ENCODE data around the gene ROM1.
A peak's percentile ranks its signal among the peaks of the same experiment; 100 is the strongest.
"Not testable (repeated sequence)": the region's sequence is repeated elsewhere in the genome, so short reads cannot be mapped to it uniquely, and the experiment has no call there.

ROM1 gene

DNA sequence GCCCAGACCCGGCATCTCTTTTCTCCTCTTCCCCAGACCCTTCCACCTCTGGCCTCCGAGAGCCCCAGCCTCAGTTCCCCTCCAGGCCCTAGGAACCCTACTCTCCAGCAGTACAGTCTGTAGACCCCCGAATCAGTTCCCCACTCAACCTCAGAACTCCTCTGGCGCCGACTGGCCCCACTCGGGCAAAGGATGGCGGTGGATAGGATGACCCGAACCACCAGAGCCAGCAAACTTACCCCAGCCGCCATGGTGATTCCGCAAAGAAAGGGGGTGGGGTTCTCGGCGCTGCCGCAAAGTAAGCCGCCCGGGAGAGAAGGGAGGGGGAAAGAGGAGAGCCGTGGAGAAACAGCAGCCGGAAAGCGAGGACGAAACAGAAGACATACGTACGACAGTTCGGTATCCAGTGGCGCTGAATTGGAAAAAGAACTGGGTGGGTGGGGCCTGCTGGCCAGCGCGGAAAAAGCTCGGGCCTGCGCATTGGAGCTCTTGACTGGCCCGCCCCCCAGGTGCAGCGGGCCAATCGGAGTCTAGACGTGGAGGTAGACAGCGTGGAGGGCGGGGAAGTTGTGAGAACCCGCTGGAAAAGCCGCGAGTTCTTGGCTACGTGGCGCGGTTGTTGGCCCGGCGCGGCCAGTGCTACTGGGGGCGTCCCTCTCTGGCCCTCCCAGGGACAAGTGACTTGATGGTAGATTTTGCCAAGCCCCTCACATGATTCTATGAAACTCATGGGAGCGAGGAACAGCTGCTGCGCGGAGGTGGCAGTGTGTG is 39.3 kb upstream of the ROM1 start, which contains the start of gene EEF1G:
TSS of gene EEF1G (minus strand) at position 300 of the 771 bp plus-strand sequence. CDS start at position 251, 49 bp downstream.
- peaks cover 49% of the 10 kb centered on the region for H3K36me3 ChIP-seq (ENCODE audit: control insufficient read depth, insufficient read depth, low read length)
- no peaks in the 10 kb centered on the region for H3K27me3 ChIP-seq (ENCODE audit: control insufficient read depth, insufficient read depth, low read length, poor library complexity, severe bottlenecking)
- H3K4me3 ChIP-seq (ENCODE audit: insufficient read depth, low read depth, low read length): peak within 1 kb of the TSS; percentile 93
- 0% methylated on average over 46 of the region's 46 CpGs for WGBS, 2 experiments
- peak within 1 kb of the TSS; percentile 75 for H3K27ac ChIP-seq (ENCODE audit: insufficient read depth, low read depth, low read length, poor library complexity, severe bottlenecking)
- no peaks in the 10 kb centered on the region for H3K9me3 ChIP-seq (ENCODE audit: control insufficient read depth, low read length)
- H3K4me1 ChIP-seq (ENCODE audit: control insufficient read depth, insufficient read depth, low read length): peaks cover 8% of the 10 kb centered on the region

DNA sequence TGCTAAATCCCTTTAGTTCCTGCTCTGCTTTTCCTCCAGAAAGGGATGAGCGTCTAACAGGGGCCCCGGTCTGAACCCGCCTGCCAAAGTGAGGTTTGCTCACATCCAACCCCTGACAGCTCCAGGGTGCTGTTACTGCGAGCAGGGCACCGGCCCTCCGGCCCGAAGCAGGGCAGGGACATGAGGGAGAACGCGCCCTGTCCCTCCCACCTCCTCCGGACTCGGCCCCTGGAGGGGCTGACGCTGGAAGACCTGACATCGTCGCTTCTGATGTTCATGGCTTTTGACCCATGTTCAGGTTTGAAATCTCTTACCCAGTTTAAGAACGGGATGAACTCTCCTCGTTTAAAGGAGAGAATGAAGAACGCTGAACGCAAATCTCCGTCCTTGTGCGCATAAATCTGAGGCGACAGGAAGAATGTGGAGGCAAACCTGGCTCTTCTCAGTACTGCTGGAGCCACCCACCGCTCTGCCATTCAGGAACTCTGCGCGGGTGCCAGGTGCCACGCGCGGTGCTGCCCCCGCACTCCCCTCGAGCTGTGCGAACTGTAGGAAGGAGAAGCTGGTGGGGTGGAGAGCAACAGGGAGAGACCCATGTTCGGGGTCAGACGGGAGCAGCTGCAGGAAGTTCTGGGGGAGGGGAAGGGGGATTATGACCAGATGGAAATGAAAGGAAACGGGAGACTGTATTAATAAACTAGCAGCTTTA is 38.5 kb upstream of the ROM1 start:
- Histone ChIP-seq H3K4me3 (ENCODE audit: insufficient read depth, low read depth, low read length) (peak overlapping the region; percentile 63), H3K27ac (ENCODE audit: insufficient read depth, low read depth, low read length, poor library complexity, severe bottlenecking) (peak overlapping the region; percentile 70), H3K4me1 (ENCODE audit: control insufficient read depth, insufficient read depth, low read length) (peaks cover 8% of the 10 kb centered on the region), H3K27me3 (ENCODE audit: control insufficient read depth, insufficient read depth, low read length, poor library complexity, severe bottlenecking) (no peaks in the 10 kb centered on the region), H3K9me3 (ENCODE audit: control insufficient read depth, low read length) (no peaks in the 10 kb centered on the region), H3K36me3 (ENCODE audit: control insufficient read depth, insufficient read depth, low read length) (peaks cover 48% of the 10 kb centered on the region)
- WGBS, 2 experiments: 14% methylated on average over 33 of the region's 33 CpGs

DNA sequence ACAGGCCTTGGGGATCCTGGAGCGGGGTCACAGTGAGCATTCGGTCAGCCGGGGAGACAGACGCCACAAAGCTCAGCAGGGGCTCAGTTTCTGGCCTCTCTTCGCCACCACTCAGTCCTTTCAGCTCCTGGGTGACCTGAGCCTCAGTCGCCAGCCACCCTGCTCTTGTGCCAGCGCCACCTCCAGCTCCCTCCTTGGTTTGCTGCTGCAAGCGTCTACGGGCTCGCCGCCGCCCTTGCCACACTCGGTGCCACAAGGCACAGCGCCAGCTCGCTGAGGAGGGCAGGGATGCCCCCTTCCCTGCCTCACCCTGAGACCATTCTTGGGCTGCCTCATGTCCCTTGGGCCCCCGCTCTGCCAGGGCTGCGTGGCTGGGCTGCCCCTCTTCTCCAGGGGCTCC is 37.9 kb upstream of the ROM1 start:
- Histone ChIP-seq H3K4me3 (ENCODE audit: insufficient read depth, low read depth, low read length) (no peak overlapping the region), H3K9me3 (ENCODE audit: control insufficient read depth, low read length) (no peaks in the 10 kb centered on the region), H3K36me3 (ENCODE audit: control insufficient read depth, insufficient read depth, low read length) (peaks cover 46% of the 10 kb centered on the region), H3K4me1 (ENCODE audit: control insufficient read depth, insufficient read depth, low read length) (peaks cover 8% of the 10 kb centered on the region), H3K27me3 (ENCODE audit: control insufficient read depth, insufficient read depth, low read length, poor library complexity, severe bottlenecking) (no peaks in the 10 kb centered on the region), H3K27ac (ENCODE audit: insufficient read depth, low read depth, low read length, poor library complexity, severe bottlenecking) (no peak overlapping the region)
- WGBS, 2 experiments: 80 to 84% methylated on average over 17 of the region's 17 CpGs

DNA sequence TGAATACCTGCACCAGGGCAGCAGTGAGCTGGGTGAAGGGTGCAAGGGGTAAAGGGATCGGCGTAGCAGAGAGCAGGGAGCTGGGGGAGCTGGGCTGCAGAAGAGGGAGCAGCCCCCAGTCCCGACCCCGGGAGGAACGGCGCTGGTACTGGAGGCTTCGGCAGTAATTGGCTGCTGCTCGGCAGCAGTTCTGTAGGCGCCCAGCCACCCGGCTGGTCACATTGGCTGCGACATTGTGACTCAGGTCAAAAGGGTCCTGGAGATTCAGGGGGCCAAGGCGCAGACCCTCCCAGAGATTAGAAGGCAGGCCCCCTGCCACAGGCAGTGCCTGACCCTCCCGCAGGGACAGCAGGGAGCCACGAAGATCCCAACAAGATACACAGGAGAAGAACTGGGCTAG is 37.2 kb upstream of the ROM1 start:
- Histone ChIP-seq H3K27me3 (ENCODE audit: control insufficient read depth, insufficient read depth, low read length, poor library complexity, severe bottlenecking) (no peaks in the 10 kb centered on the region), H3K9me3 (ENCODE audit: control insufficient read depth, low read length) (no peaks in the 10 kb centered on the region), H3K4me3 (ENCODE audit: insufficient read depth, low read depth, low read length) (no peak overlapping the region), H3K27ac (ENCODE audit: insufficient read depth, low read depth, low read length, poor library complexity, severe bottlenecking) (no peak overlapping the region), H3K4me1 (ENCODE audit: control insufficient read depth, insufficient read depth, low read length) (peaks cover 8% of the 10 kb centered on the region), H3K36me3 (ENCODE audit: control insufficient read depth, insufficient read depth, low read length) (peaks cover 42% of the 10 kb centered on the region)
- WGBS, 2 experiments: 93 to 94% methylated on average over 14 of the region's 14 CpGs

DNA sequence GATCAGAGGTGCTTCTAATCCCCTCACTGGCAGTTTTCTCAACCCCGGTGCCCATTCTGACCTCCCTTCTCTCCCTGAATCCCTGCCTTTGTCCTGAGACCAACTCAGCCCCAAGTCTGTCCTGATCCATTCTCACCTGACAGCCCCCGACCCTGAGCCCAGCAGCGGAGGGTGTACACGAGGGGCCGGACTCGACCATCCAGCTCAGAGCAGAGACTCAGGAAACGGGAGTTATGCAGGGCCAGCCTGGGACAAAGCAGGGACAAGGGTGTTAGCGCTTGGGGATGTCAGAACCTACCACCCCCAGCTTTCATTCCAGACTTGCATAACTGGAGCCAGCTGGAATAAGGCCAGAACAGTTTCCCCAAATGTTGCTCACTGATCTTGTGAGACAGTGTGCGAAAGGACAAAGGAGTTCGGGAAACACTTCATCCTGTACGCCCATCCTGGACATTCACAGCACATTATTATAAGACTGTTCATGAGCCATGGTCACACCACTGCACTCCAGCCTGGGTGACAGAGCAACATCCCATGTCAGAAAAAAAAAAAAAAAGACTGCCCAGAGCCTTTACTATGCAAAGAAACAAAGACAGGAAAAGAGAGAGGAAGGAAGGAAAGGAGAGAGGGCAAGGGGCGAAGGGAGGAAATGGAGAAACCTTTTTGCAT is 35.9 kb upstream of the ROM1 start:
- Histone ChIP-seq H3K36me3 (ENCODE audit: control insufficient read depth, insufficient read depth, low read length) (peaks cover 36% of the 10 kb centered on the region), H3K9me3 (ENCODE audit: control insufficient read depth, low read length) (no peaks in the 10 kb centered on the region), H3K4me3 (ENCODE audit: insufficient read depth, low read depth, low read length) (no peak overlapping the region), H3K27me3 (ENCODE audit: control insufficient read depth, insufficient read depth, low read length, poor library complexity, severe bottlenecking) (no peaks in the 10 kb centered on the region), H3K4me1 (ENCODE audit: control insufficient read depth, insufficient read depth, low read length) (peaks cover 8% of the 10 kb centered on the region), H3K27ac (ENCODE audit: insufficient read depth, low read depth, low read length, poor library complexity, severe bottlenecking) (no peak overlapping the region)
- 94 to 95% methylated on average over 12 of the region's 12 CpGs for WGBS, 2 experiments

DNA sequence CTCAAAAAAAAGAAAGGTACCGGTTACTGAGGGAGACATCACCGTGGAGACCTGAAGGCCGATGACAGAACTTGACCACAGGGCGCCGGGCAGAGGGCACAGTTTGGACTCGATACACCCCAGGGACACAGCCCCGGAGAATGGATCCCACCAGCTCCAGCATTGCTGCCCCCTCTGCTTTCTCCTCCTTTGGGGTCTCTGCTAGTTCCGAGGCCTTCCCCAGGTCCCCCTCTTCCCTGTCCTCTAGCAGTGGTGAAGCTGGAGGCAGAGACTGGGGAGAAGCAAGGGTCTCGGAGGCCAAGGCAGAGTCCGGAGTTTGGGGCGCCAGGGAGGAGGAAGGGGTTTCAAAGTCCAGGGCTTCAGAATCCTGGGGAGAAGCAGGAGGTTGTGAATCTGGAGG is 34.5 kb upstream of the ROM1 start:
- WGBS, 2 experiments: 96% methylated on average over 11 of the region's 11 CpGs
- Histone ChIP-seq H3K27ac (ENCODE audit: insufficient read depth, low read depth, low read length, poor library complexity, severe bottlenecking) (no peak overlapping the region), H3K27me3 (ENCODE audit: control insufficient read depth, insufficient read depth, low read length, poor library complexity, severe bottlenecking) (no peaks in the 10 kb centered on the region), H3K4me1 (ENCODE audit: control insufficient read depth, insufficient read depth, low read length) (peaks cover 8% of the 10 kb centered on the region), H3K4me3 (ENCODE audit: insufficient read depth, low read depth, low read length) (no peak overlapping the region), H3K36me3 (ENCODE audit: control insufficient read depth, insufficient read depth, low read length) (peaks cover 36% of the 10 kb centered on the region), H3K9me3 (ENCODE audit: control insufficient read depth, low read length) (no peaks in the 10 kb centered on the region)

DNA sequence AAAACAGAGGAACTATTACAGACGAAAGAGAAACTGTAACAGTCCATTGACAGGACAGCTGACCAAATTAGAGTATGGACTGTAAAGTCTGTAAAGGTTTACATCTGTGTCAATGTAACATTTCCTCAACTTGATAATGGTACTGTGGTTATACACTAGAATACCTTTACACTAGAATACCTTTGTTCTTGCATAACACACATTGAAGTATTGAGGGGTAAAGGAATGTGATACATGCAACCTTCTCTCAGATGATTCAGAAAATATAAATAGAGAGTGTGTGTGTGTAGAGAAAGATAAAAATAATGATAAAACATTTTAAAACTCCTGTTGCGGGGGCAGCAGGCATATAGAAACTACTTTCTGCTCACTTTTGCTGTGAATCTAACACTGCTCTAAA is 33.8 kb upstream of the ROM1 start:
- Histone ChIP-seq H3K4me1 (ENCODE audit: control insufficient read depth, insufficient read depth, low read length) (peaks cover 8% of the 10 kb centered on the region), H3K36me3 (ENCODE audit: control insufficient read depth, insufficient read depth, low read length) (peaks cover 36% of the 10 kb centered on the region), H3K4me3 (ENCODE audit: insufficient read depth, low read depth, low read length) (no peak overlapping the region), H3K9me3 (ENCODE audit: control insufficient read depth, low read length) (no peaks in the 10 kb centered on the region), H3K27ac (ENCODE audit: insufficient read depth, low read depth, low read length, poor library complexity, severe bottlenecking) (no peak overlapping the region), H3K27me3 (ENCODE audit: control insufficient read depth, insufficient read depth, low read length, poor library complexity, severe bottlenecking) (no peaks in the 10 kb centered on the region)
- 96% methylated on average over 1 to 2 of the region's 2 CpGs for WGBS, 2 experiments

DNA sequence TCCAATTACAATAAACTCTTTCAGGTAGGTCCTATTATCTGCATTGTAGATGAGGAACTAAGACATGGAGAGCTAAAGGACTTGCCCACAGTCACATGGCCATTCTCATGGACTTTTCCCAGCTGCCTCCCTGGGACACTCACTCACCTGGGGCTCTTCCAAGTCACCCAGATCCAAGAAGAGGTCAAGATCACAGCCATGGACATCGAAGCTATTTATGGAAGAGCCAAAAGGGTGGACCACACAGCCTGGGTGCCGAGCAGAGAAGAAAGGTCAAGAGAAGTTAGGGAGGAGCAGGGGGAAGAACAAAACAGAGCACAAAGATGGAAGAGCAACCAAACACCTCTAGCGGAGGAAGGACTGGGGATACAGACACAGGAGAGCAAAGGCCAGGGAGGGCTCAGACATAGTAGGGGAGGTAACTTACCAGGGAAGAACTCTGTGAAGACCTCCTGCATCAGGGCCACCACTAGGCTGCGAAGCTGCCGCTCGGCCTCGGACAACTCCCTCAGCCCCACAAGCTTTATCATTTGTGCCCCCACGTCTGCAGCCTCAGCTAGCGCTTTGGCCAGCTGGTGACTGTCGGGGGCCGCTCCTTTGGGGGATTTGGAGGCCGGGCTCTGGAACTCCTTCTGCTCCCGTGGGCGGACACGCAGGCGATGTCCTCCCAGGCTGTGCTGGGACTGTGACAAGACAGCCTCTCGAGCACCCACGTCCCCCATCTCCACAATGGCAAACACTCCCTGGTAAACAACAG is 31.9 kb upstream of the ROM1 start:
- no peaks in the 10 kb centered on the region for H3K9me3 ChIP-seq (ENCODE audit: control insufficient read depth, low read length)
- 96% methylated on average over 18 of the region's 18 CpGs for WGBS, 2 experiments
- H3K4me1 ChIP-seq (ENCODE audit: control insufficient read depth, insufficient read depth, low read length): no peaks in the 10 kb centered on the region
- no peak overlapping the region for H3K4me3 ChIP-seq (ENCODE audit: insufficient read depth, low read depth, low read length)
- H3K27ac ChIP-seq (ENCODE audit: insufficient read depth, low read depth, low read length, poor library complexity, severe bottlenecking): no peak overlapping the region
- H3K27me3 ChIP-seq (ENCODE audit: control insufficient read depth, insufficient read depth, low read length, poor library complexity, severe bottlenecking): no peaks in the 10 kb centered on the region
- peaks cover 41% of the 10 kb centered on the region for H3K36me3 ChIP-seq (ENCODE audit: control insufficient read depth, insufficient read depth, low read length)

DNA sequence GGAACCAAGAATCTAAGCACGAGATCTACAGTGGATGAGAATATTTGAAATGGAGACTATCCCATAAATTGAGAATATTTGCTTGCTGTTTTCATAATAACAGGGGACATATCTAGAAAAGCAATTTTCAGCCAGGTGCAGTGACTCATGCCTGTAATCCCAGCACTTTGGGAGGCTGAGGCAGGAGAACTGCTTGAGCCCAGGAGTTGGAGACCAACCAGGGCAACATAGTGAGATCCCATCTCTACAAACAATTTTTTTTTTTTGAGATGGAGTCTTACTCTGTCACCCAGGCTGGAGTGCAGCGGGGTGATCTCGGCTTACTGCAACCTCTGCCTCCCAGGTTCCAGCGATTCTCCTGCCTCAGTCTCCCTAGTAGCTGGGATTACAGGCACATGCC is 31.3 kb upstream of the ROM1 start:
- H3K4me1 ChIP-seq (ENCODE audit: control insufficient read depth, insufficient read depth, low read length); H3K9me3 ChIP-seq (ENCODE audit: control insufficient read depth, low read length); H3K27ac ChIP-seq (ENCODE audit: insufficient read depth, low read depth, low read length, poor library complexity, severe bottlenecking); H3K27me3 ChIP-seq (ENCODE audit: control insufficient read depth, insufficient read depth, low read length, poor library complexity, severe bottlenecking); H3K4me3 ChIP-seq (ENCODE audit: insufficient read depth, low read depth, low read length): not testable (repeated sequence)
- H3K36me3 ChIP-seq (ENCODE audit: control insufficient read depth, insufficient read depth, low read length): peaks cover 39% of the 10 kb centered on the region
- 94 to 96% methylated on average over 4 of the region's 4 CpGs for WGBS, 2 experiments
